NB4 (cell line): ENCODE data around the gene POU2AF2.

Experiments used
- POLR2A ChIP-seq: IDR thresholded peaks from 2 replicates; pipeline ENCODE4 v1.6.1; 2011; ENCODE audit warnings: mild to moderate bottlenecking; ENCODE audit not compliant: insufficient read length; ENCODE audit errors: extremely low read depth
- TF ChIP-seq, protein P1 (sequence below): IDR thresholded peaks from one replicate; pipeline ENCODE4 v1.5.1; 2012; ENCODE audit warnings: low read depth, low read length

DNA sequence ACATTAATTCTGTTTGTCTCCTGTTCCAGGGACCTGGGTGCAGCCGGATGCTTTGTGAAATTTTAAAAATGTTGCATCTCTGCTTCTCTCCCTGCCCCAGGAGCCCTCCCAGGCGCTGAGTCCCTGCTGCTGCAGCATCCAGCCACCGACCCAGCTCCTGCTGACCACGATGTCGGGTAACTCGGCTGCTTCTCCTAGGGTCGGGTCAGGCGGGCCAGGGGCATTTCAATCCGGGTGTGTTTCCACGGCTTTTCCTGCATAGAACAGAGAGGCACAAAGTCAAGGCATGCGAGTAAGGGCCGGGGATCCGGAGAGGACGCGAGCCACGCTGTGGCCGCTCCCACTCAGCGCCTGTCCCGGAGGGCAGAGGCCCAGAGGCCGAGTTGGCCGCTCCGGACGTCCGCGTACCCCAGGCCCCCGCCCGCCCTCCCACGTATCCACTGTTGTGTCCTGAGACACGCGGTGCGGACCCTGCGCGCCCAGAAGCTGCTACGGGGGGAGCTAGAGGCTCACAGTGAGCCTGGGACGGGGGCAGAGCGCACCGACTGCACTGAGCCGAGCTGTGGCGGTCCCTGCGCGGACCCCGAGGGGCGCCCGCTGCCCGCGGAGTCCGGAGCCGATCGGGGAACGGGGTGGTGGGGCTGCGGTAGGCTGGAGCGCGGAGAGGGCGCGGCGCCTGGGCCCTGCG lies 53.0 kb downstream of the POU2AF2 start, which contains the start of gene POU2AF3:
- TF ChIP-seq, protein P1, sequence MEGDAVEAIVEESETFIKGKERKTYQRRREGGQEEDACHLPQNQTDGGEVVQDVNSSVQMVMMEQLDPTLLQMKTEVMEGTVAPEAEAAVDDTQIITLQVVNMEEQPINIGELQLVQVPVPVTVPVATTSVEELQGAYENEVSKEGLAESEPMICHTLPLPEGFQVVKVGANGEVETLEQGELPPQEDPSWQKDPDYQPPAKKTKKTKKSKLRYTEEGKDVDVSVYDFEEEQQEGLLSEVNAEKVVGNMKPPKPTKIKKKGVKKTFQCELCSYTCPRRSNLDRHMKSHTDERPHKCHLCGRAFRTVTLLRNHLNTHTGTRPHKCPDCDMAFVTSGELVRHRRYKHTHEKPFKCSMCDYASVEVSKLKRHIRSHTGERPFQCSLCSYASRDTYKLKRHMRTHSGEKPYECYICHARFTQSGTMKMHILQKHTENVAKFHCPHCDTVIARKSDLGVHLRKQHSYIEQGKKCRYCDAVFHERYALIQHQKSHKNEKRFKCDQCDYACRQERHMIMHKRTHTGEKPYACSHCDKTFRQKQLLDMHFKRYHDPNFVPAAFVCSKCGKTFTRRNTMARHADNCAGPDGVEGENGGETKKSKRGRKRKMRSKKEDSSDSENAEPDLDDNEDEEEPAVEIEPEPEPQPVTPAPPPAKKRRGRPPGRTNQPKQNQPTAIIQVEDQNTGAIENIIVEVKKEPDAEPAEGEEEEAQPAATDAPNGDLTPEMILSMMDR: no peak
- TF ChIP-seq POLR2A: no peak
